SK-N-SH treated with all-trans-retinoic acid at 6 μM for 48 hours (cell line): ENCODE results near the gene SERPINF2.

ENCODE experiments used
- ATAC-seq: fragments of 200-7000 bp; cut with Tn5 transposase; 3 replicates; pipeline ENCODE4 v1.9.1; 2020; ENCODE audit warnings: mild to moderate bottlenecking, moderate library complexity
- BACH2 ChIP-seq: fragments of 250-450 bp; sonication (Bioruptor Pico); IDR thresholded peaks from 2 replicates; pipeline ENCODE4 v1.9.0; 2021; ENCODE audit warnings: mild to moderate bottlenecking, borderline replicate concordance
- CREB5 ChIP-seq: fragments of 250-450 bp; sonication (Bioruptor Pico); IDR thresholded peaks from 2 replicates; pipeline ENCODE4 v1.5.1; 2020; ENCODE audit warnings: low read depth, mild to moderate bottlenecking, moderate library complexity
- ESRRG ChIP-seq: fragments of 250-450 bp; sonication (Bioruptor Pico); IDR thresholded peaks from 2 replicates; pipeline ENCODE4 v1.6.1; 2021; ENCODE audit warnings: mild to moderate bottlenecking
- ISL1 ChIP-seq: fragments of 250-450 bp; sonication (Bioruptor Pico); IDR thresholded peaks from 2 replicates; pipeline ENCODE4 v2.1.2; 2022; ENCODE audit warnings: mild to moderate bottlenecking, moderate library complexity
- OSR1 ChIP-seq: fragments of 250-450 bp; sonication (Bioruptor Pico); IDR thresholded peaks from 2 replicates; pipeline ENCODE4 v1.8.0; 2022; ENCODE audit warnings: moderate library complexity, mild to moderate bottlenecking, inconsistent platforms
- PATZ1 ChIP-seq: fragments of 250-450 bp; sonication (Bioruptor Pico); IDR thresholded peaks from 2 replicates; pipeline ENCODE4 v1.8.0; 2020; ENCODE audit warnings: mild to moderate bottlenecking, moderate library complexity, borderline replicate concordance
- RARB ChIP-seq: fragments of 250-450 bp; sonication (Bioruptor Pico); IDR thresholded peaks from 2 replicates; pipeline ENCODE4 v1.8.0; 2021; ENCODE audit warnings: mild to moderate bottlenecking, moderate library complexity
- SNAI2 ChIP-seq: fragments of 250-450 bp; sonication (Bioruptor Pico); IDR thresholded peaks from 2 replicates; pipeline ENCODE4 v1.5.0; 2020; ENCODE audit warnings: mild to moderate bottlenecking, moderate library complexity
- TCF4 ChIP-seq: fragments of 250-450 bp; sonication (Bioruptor Pico); IDR thresholded peaks from 2 replicates; pipeline ENCODE4 v1.8.0; 2021; ENCODE audit warnings: mild to moderate bottlenecking, moderate library complexity, borderline replicate concordance
- TOX ChIP-seq: fragments of 250-450 bp; sonication (Bioruptor Pico); IDR thresholded peaks from 2 replicates; pipeline ENCODE4 v1.8.0; 2021; ENCODE audit warnings: mild to moderate bottlenecking, moderate library complexity, borderline replicate concordance
- TSHZ2 ChIP-seq: fragments of 250-450 bp; sonication (Bioruptor Pico); IDR thresholded peaks from 2 replicates; pipeline ENCODE4 v1.5.0; 2020; ENCODE audit warnings: mild to moderate bottlenecking, moderate library complexity
- ZC3H10 ChIP-seq: fragments of 250-450 bp; sonication (Bioruptor Pico); IDR thresholded peaks from 2 replicates; pipeline ENCODE4 v1.5.1; 2021; ENCODE audit warnings: mild to moderate bottlenecking, moderate library complexity
- ZFP3 ChIP-seq: fragments of 250-450 bp; sonication (Bioruptor Pico); IDR thresholded peaks from 2 replicates; pipeline ENCODE4 v1.5.0; 2020; ENCODE audit warnings: mild to moderate bottlenecking, moderate library complexity
- ZNF565 ChIP-seq: fragments of 450-650 bp; formaldehyde crosslinking; conservative IDR thresholded peaks from 2 replicates; pipeline ENCODE4 v1.5.0; 2020; ENCODE audit warnings: low read depth, mild to moderate bottlenecking, moderate library complexity
- ZNF8 ChIP-seq: fragments of 450-650 bp; formaldehyde crosslinking; IDR thresholded peaks from 2 replicates; pipeline ENCODE4 v1.5.0; 2020; ENCODE audit warnings: mild to moderate bottlenecking, moderate library complexity

The SERPINF2 gene

GRCh38 chr17:1712271-1712670 lies 30.4 kb upstream of the SERPINF2 start (continued):
- TF ChIP-seq CREB5 (CRISPR knock-in tag) = no peak
- TF ChIP-seq PATZ1 = no peak
- TF ChIP-seq ESRRG (CRISPR knock-in tag) = no peak
- TF ChIP-seq BACH2 = no peak
- TF ChIP-seq ISL1 = no peak
- TF ChIP-seq ZNF565 = no peak

- TF ChIP-seq OSR1 (no peak), BACH2 (no peak), TOX (CRISPR knock-in tag) (no peak), SNAI2 (no peak)
- no peak for ATAC-seq
Measured at GRCh38 chr17:1713160-1713877, 29.4 kb upstream of the SERPINF2 start.

GRCh38 chr17:1713878-1714426 lies 28.7 kb upstream of the SERPINF2 start:
- TF ChIP-seq TSHZ2 (CRISPR knock-in tag) = no peak
- TF ChIP-seq ZNF8 (CRISPR knock-in tag) = no peak
- TF ChIP-seq ZC3H10 (CRISPR knock-in tag) = no peak
- no peak for ATAC-seq

- 0 out of 2 replicates have a peak, but pooled peaks have one; percentile 23 for TF ChIP-seq TCF4 (CRISPR knock-in tag)
- no peak for TF ChIP-seq RARB (CRISPR knock-in tag)
- peak; percentile 55 for ATAC-seq
Measured at GRCh38 chr17:1714427-1714979, 28.2 kb upstream of the SERPINF2 start.

- TF ChIP-seq SNAI2 (no peak), PATZ1 (peak; percentile 56; the same call in 1 of the 2 replicates), ZFP3 (CRISPR knock-in tag) (0 out of 2 replicates have a peak, but pooled peaks have one; percentile 34), BACH2 (no peak), CREB5 (CRISPR knock-in tag) (no peak)
- TF ChIP-seq, all 23 proteins: peak for 2
- peak; percentile 55 for ATAC-seq
Measured at GRCh38 chr17:1714980-1715802, 27.5 kb upstream of the SERPINF2 start.
